H1 (cell line): ENCODE measurements around the gene PLD5.

ENCODE experiments used
- BRCA1 ChIP-seq: IDR thresholded peaks from 2 replicates; pipeline ENCODE4 v1.6.1; 2012; ENCODE audit warnings: low read depth, low read length, improper control_type of control experiment
- CHD2 ChIP-seq: IDR thresholded peaks from 2 replicates; pipeline ENCODE4 v1.6.1; 2012; ENCODE audit warnings: low read length, improper control_type of control experiment
- POLR2A ChIP-seq, 2 experiments: IDR thresholded peaks; 1 replicate in 1 of 2; 2 replicates in 1 of 2; pipeline ENCODE4 v1.6.1; 2011; ENCODE audit warnings: low read depth in 2 of 2, low read length in 2 of 2, mild to moderate bottlenecking in 2 of 2; ENCODE audit errors: control extremely low read depth in 1 of 2

- TF ChIP-seq CHD2 (no peak), POLR2A (IDR thresholded peaks at IDR 0.05; ENCODE audit: control extremely low read depth in 1 of 2, low read depth in 2 of 2, low read length in 2 of 2) (no peak), BRCA1 (no peak)
Observed at GRCh38 chr1:242185731-242186130, 338.8 kb downstream of the PLD5 start.
